Measurements from ENCODE around the gene WDR20. TPM values are rescaled to one million over a fixed set of nuclear protein-coding genes. Genes with fewer than 3 reads are reported as not detected.

Gene WDR20
- total and polyA plus RNA-seq, 10 of the 15 experiments (the other 5 are each of a cell fraction or from before 2014, with no cell fraction given) = 9.1 to 25.9 (median 18.4) TPM

DNA sequence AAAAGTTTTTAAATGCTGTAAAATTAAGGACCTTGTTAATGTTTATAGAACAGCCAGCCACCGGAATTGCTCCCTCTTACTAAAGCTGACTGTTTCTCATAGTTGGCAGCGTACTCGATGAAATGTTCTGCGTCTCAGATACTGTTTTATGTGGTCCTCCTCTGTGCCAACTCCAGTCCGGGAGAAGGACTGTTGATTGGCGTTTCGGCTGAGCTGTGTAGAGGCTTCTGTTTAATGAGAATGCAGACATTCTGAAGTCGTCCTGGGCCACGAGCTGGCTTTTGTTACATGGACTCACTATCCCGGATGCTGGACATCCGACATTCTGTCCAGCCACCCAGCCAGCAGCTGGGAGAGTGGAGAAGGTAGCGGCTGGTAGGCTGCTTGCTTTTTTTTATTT is 75.4 kb downstream of the WDR20 start (continued):
- TF ChIP-seq TAF1 (IDR thresholded peaks at IDR 0.05; ENCODE audit: borderline replicate concordance, low read depth, low read length) (no peak), SREBF1 (IDR thresholded peaks at IDR 0.05; ENCODE audit: low read length) (no peak), TCF3 (IDR thresholded peaks at IDR 0.05; ENCODE audit: borderline replicate concordance, insufficient read depth, low read depth, low read length) (no peak), CBX3 (IDR thresholded peaks at IDR 0.05; ENCODE audit: borderline replicate concordance, low read depth) (no peak)

DNA sequence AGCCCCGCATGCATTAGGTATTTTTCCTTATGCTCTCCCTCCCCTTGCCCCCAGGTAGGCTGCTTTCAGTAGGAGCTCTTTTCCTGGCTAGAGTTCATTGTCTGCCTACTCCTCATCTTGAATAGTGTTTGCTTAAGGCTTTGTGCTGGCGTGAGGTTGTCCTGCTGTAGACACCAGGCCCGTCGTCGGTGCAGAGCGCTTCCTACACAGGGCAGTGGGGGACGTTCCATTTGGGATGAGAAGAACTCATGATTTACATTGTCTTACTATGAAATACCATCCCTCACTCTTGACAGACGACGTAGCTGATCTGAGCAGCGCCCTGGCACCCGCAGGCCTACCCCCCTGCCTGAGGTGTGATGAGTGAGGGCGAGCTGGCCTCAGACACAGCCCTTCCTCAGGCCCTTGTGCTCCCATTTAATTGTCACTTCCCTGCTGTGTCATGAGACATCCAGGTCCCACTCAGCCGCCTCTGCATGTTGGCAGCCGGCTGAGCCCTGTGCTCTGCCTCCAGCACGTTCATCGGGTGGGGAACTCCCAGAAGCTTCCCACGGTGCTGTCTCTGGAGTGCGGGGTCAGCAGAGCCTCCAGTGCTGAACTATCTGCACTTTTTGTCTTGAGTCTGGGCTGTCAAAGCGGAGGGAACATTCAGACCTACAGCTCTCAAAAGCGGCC is 76.0 kb downstream of the WDR20 start:
- RAD21 ChIA-PET (ENCODE audit: unreplicated experiment) = no interaction called here
- Histone ChIP-seq H4K20me1 (ENCODE audit: control insufficient read depth, insufficient read depth) (no peaks in the 10 kb centered on the region), H3K4me1 (ENCODE audit: control insufficient read depth, insufficient read depth, low read length) (peaks cover 10% of the 10 kb centered on the region), H3K27ac (ENCODE audit: control insufficient read depth, insufficient read depth) (no peak overlapping the region), H3K4me3 (no peak overlapping the region), H3K36me3 (ENCODE audit: control insufficient read depth in 2 of 2, insufficient read depth in 2 of 2, low read length in 1 of 2) (peaks cover 0 to 3% of the 10 kb centered on the region in 2 experiments; a peak in 3 of 4 replicates), H2AFZ (ENCODE audit: control insufficient read depth, low read depth, low read length) (no peak overlapping the region), H3K4me2 (ENCODE audit: control insufficient read depth, insufficient read depth) (no peak overlapping the region), H3K9me3 (replicated peaks; ENCODE audit: control insufficient read depth, insufficient read depth, low read length) (no peaks in the 10 kb centered on the region), H3K27me3 (replicated peaks in 1 of 2; ENCODE audit: control insufficient read depth in 2 of 2, insufficient read depth in 2 of 2, low read length in 1 of 2) (no peaks in the 10 kb centered on the region), H3K79me2 (ENCODE audit: control insufficient read depth, insufficient read depth, low read length) (no peaks in the 10 kb centered on the region), H3K9ac (ENCODE audit: control insufficient read depth, insufficient read depth, low read length) (no peak overlapping the region)
- BruUV-seq (replicated peaks) = no TSS peak
- ATAC-seq = no peak
- in situ Hi-C loops (cut with MboI) (no loop called here), intact Hi-C loops (cut with micrococcal nuclease; ENCODE audit: unreplicated experiment) (no loop called here)
- no peak for DNase-seq (ENCODE audit: low read depth, low spot score)
- TF ChIP-seq CBX3 (IDR thresholded peaks at IDR 0.05; ENCODE audit: borderline replicate concordance, low read depth) (no peak), STAT3 (IDR thresholded peaks at IDR 0.05; ENCODE audit: low read depth, low read length) (no peak), HDAC6 (IDR thresholded peaks at IDR 0.05; ENCODE audit: unreplicated experiment) (no peak)
- TF ChIP-seq, protein P1, sequence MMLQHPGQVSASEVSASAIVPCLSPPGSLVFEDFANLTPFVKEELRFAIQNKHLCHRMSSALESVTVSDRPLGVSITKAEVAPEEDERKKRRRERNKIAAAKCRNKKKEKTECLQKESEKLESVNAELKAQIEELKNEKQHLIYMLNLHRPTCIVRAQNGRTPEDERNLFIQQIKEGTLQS (IDR thresholded peaks at IDR 0.05; ENCODE audit: borderline replicate concordance, extremely low read depth, low read depth, low read length) = no peak
- SMC1A ChIA-PET (ENCODE audit: uncharacterized antibody, unreplicated experiment) = no interaction called here
- CTCF ChIA-PET = interaction anchor here (1.2 to 1.5 kb wide), 2 partner anchors 98 to 101 kb away, joined by 5 read pairs; no protein-coding TSS in a partner anchor
- WGBS (ENCODE audit: insufficient coverage, insufficient replicate concordance, low lambda C conversion rate, missing lambda C conversion rate) = 95% methylated on average over 20 of the region's 20 CpGs
- POLR2A ChIA-PET = no interaction called here
- no peak for FAIRE-seq

All from GM12878 (cell line).